Duodenal mucosa (tissue), 2 donors: ENCODE results near the gene GRID1.

Experiments
- H3K27ac ChIP-seq: one replicate; pipeline ENCODE4 v1.7.0; 2013; ENCODE audit warnings: low read depth, low read length
- H3K27me3 ChIP-seq, 2 donors: one replicate each; pipeline ENCODE4 v1.7.0; 2013; ENCODE audit warnings: low read length in 2 of 2, control low read depth in 1 of 2; ENCODE audit not compliant: insufficient read depth in 2 of 2, control insufficient read depth in 1 of 2
- H3K36me3 ChIP-seq, 2 donors: one replicate each; pipeline ENCODE4 v1.7.0; 2013; ENCODE audit warnings: low read length in 2 of 2, control low read depth in 1 of 2; ENCODE audit not compliant: insufficient read depth in 2 of 2, control insufficient read depth in 1 of 2
- H3K4me1 ChIP-seq, 2 donors: one replicate each; pipeline ENCODE4 v1.7.0; 2013; ENCODE audit warnings: low read length in 2 of 2, control low read depth in 1 of 2; ENCODE audit not compliant: insufficient read depth in 2 of 2, control insufficient read depth in 1 of 2
- H3K4me3 ChIP-seq, 2 donors: one replicate each; pipeline ENCODE4 v1.7.0; 2013; ENCODE audit warnings: low read length in 2 of 2, low read depth in 1 of 2
- H3K9ac ChIP-seq, 2 donors: one replicate each; pipeline ENCODE4 v1.7.0; 2013; ENCODE audit warnings: low read length in 2 of 2, low read depth in 1 of 2
- H3K9me3 ChIP-seq, 2 donors: one replicate each; pipeline ENCODE4 v1.7.0; 2013; ENCODE audit warnings: low read length in 2 of 2, control low read depth in 1 of 2; ENCODE audit not compliant: control insufficient read depth in 1 of 2

The GRID1 gene

DNA sequence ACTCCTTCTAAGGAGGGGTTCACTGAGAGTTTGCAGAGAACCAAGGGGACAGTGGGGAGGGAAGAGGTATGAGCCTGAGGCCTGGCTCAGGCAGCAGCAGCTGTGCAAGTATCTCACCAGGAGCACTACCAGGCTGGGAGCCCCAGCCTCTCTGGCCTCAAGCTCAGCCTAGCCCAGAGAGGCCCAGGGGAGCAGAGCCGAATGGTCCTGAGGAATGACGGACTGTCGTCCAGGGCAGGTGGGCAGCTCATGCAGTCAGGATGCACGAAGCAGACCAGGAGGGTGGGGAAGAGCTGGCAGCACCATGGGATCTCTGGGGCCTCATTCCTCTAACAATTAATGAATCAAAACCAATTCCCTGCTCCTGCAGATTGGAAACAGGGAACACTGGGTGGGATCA lies 151.5 kb downstream of the GRID1 start:
- no peak overlapping the region for H3K4me3 ChIP-seq
- no peaks in the 10 kb centered on the region for H3K9me3 ChIP-seq
- no peak overlapping the region for H3K27ac ChIP-seq

DNA sequence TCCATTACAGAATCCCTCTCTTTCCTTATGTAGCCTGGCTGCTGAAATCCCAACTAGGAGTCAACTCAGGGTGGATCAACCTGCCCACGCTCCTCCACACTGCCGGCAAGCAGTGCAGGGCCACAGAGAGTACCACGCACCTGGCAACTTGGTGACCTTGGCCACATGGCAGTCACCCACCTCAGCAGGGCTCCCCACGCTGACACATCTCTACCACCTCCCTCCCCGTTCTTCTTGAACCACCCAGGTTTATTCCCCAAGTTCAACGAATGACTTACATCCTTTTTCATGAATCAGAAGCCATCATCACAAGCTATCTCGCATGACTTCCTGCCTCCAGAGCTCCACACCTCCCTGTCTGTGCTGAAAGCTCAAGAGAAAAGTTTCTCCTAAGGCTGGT lies 153.4 kb downstream of the GRID1 start:
- H3K9ac ChIP-seq: no peak overlapping the region
- H3K4me3 ChIP-seq: no peak overlapping the region
- H3K4me1 ChIP-seq: no peaks in the 10 kb centered on the region
- H3K27ac ChIP-seq: no peak overlapping the region
- H3K9me3 ChIP-seq: no peaks in the 10 kb centered on the region
- H3K36me3 ChIP-seq: no peaks in the 10 kb centered on the region
- H3K27me3 ChIP-seq: no peaks in the 10 kb centered on the region

More for the DNA sequence above, 151.5 kb downstream of the GRID1 start:
- H3K4me1 ChIP-seq: no peaks in the 10 kb centered on the region
- no peaks in the 10 kb centered on the region for H3K27me3 ChIP-seq
- no peaks in the 10 kb centered on the region for H3K36me3 ChIP-seq
- H3K9ac ChIP-seq: no peak overlapping the region

DNA sequence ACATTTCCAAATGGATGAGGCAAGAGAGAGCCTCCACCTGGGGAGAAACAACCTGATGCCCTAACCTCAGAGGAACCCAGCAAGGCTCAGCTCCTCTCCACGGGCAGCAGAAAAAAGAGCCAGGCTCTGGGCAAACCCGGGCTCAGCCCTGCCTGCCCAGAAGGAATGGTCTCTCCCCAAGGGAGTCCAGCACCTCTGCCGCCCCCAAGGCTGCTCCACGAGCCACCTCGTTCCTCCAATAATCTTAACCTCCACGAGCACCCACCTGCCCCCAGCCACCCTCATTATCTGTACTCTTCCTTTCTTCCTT lies 154.2 kb downstream of the GRID1 start:
- H3K4me1 ChIP-seq: no peaks in the 10 kb centered on the region
- H3K27ac ChIP-seq: no peak overlapping the region
- no peak overlapping the region for H3K4me3 ChIP-seq
- no peaks in the 10 kb centered on the region for H3K36me3 ChIP-seq
- H3K9me3 ChIP-seq: no peaks in the 10 kb centered on the region
- H3K9ac ChIP-seq: no peak overlapping the region
- H3K27me3 ChIP-seq: no peaks in the 10 kb centered on the region

DNA sequence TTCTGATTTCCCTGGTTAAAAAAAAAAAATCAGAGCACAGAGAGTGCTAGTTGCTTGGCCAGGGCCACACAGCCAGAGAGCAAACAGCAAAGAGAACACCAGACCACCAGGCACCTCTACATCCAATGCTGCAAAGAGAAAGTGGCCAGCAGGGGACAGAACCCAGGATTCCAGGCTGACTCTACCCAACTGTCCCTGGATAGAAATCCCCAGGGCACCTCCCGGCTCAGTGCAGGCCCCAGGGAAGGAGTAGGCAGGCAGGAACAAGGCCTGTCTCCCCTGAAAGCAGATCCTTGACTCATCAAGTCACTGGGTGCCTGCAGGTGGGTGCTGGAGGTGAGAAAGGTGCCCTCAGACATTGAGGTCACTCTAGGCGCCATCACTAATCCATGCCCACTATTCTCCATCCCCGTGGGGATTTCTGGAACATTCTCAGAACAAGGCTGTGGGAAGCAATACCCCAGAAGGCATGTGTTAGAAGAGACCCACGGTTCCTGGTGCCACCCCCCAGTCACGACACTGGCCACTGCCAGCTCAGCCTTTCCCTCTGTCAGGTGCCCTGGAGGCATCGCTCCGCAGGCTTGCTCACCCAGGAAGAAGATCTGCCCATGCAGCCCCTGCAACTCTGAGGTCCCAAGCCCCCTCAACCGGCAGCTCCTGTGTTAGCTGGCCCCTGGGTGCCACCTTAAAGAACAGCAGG lies 154.8 kb downstream of the GRID1 start:
- Histone ChIP-seq H3K4me3 (no peak overlapping the region), H3K4me1 (no peaks in the 10 kb centered on the region), H3K36me3 (no peaks in the 10 kb centered on the region), H3K27ac (no peak overlapping the region), H3K27me3 (no peaks in the 10 kb centered on the region), H3K9ac (no peak overlapping the region), H3K9me3 (no peaks in the 10 kb centered on the region)

- Histone ChIP-seq H3K36me3 (no peaks in the 10 kb centered on the region), H3K27me3 (no peaks in the 10 kb centered on the region), H3K9me3 (no peaks in the 10 kb centered on the region), H3K9ac (no peak overlapping the region), H3K4me3 (no peak overlapping the region), H3K4me1 (no peaks in the 10 kb centered on the region), H3K27ac (no peak overlapping the region)
Measured at GRCh38 chr10:86210416-86210815, 156.2 kb downstream of the GRID1 start.

GRCh38 chr10:86209726-86210125 lies 156.9 kb downstream of the GRID1 start:
- no peaks in the 10 kb centered on the region for H3K9me3 ChIP-seq
- no peak overlapping the region for H3K27ac ChIP-seq
- H3K4me3 ChIP-seq: no peak overlapping the region
- H3K4me1 ChIP-seq: no peaks in the 10 kb centered on the region
- H3K9ac ChIP-seq: no peak overlapping the region
- H3K36me3 ChIP-seq: no peaks in the 10 kb centered on the region
- no peaks in the 10 kb centered on the region for H3K27me3 ChIP-seq

DNA sequence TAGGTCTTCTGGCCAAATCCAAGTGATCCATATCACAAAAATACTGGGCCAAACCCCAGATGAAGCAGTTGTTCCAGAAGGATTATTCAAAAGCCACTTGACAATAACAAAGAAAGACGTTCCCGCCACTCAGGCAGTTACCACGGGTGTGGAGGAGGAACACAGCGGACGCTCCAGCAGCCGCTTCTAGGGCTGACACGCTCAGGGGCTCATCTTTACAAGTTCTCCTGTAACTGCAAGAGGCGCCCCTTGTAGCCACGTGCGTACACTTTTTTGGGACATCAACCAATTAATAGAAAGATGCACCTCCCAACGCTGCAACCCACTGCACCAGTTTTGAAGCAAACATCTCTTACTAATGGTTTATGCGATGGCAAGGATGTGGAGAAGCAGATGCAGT lies 159.4 kb downstream of the GRID1 start:
- no peak overlapping the region for H3K27ac ChIP-seq
- H3K4me1 ChIP-seq: no peaks in the 10 kb centered on the region
- no peak overlapping the region for H3K9ac ChIP-seq
- no peaks in the 10 kb centered on the region for H3K27me3 ChIP-seq
- no peaks in the 10 kb centered on the region for H3K9me3 ChIP-seq
- no peaks in the 10 kb centered on the region for H3K36me3 ChIP-seq
- no peak overlapping the region for H3K4me3 ChIP-seq

DNA sequence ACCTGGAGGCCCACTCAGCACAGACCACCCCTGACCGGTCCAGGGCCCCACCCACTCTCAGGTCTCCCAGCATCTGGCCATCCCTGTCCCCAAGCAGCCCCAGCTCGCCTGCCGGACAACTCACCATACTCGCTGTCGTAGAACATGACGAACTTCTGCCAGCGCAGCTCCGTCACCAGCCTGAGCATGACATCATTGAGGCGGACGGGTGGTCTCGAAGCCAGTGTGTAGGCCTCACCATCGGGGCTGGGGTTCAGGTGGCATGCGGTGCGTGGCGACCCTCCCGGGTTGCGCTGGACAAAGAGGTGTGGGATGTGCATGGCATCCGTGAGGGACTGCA lies 160.4 kb downstream of the GRID1 start:
- Histone ChIP-seq H3K36me3 (no peaks in the 10 kb centered on the region), H3K27me3 (no peaks in the 10 kb centered on the region), H3K4me3 (no peak overlapping the region), H3K27ac (no peak overlapping the region), H3K9me3 (no peaks in the 10 kb centered on the region), H3K9ac (no peak overlapping the region), H3K4me1 (no peaks in the 10 kb centered on the region)

GRCh38 chr10:86205306-86206239 lies 161.0 kb downstream of the GRID1 start:
- H3K4me1 ChIP-seq: no peaks in the 10 kb centered on the region
- H3K9ac ChIP-seq: no peak overlapping the region
- H3K36me3 ChIP-seq: no peaks in the 10 kb centered on the region
- no peaks in the 10 kb centered on the region for H3K9me3 ChIP-seq
- no peaks in the 10 kb centered on the region for H3K27me3 ChIP-seq
- H3K4me3 ChIP-seq: no peak overlapping the region
- no peak overlapping the region for H3K27ac ChIP-seq

GRCh38 chr10:86204421-86205305 lies 161.9 kb downstream of the GRID1 start:
- Histone ChIP-seq H3K4me3 (no peak overlapping the region), H3K4me1 (no peaks in the 10 kb centered on the region), H3K9ac (no peak overlapping the region), H3K27me3 (no peaks in the 10 kb centered on the region), H3K9me3 (no peaks in the 10 kb centered on the region), H3K27ac (no peak overlapping the region), H3K36me3 (no peaks in the 10 kb centered on the region)
